Nucleus accumbens (tissue), 56 donors: Measurements from ENCODE around the gene IFNGR1.

ENCODE experiments used
- DNase-seq, 56 donors: peaks; one replicate each; lab custom pipeline; 2025; lab: John Stamatoyannopoulos, UW

Gene IFNGR1

GRCh38 chr6:137160763-137161162 lies 58.4 kb downstream of the IFNGR1 start:
- DNase-seq: no peak

GRCh38 chr6:137159912-137160311 lies 59.3 kb downstream of the IFNGR1 start:
- DNase-seq: no peak

- DNase-seq: no peak
These were observed 61.6 kb downstream of the IFNGR1 start for GRCh38 chr6:137157601-137158000.

GRCh38 chr6:137156650-137157049 lies 62.5 kb downstream of the IFNGR1 start:
- DNase-seq: no peak

- DNase-seq: no peak
These were observed 63.4 kb downstream of the IFNGR1 start for GRCh38 chr6:137155830-137156229.

GRCh38 chr6:137150072-137150471 lies 69.1 kb downstream of the IFNGR1 start:
- DNase-seq: no peak

- no peak for DNase-seq
These were observed 70.2 kb downstream of the IFNGR1 start for GRCh38 chr6:137149035-137149393.

GRCh38 chr6:137148306-137149034 lies 70.7 kb downstream of the IFNGR1 start:
- DNase-seq: no peak
